PC-3 (cell line): ENCODE results near the gene AHCYL2. TPM values are rescaled to one million over a fixed set of nuclear protein-coding genes. Genes with fewer than 3 reads are reported as not detected.
"Not testable (repeated sequence)": the region's sequence is repeated elsewhere in the genome, so short reads cannot be mapped to it uniquely, and the experiment has no call there.

ENCODE experiments used
- ATAC-seq: fragments of 200-7000 bp; cut with Tn5 transposase; 2 replicates; pipeline ENCODE4 v1.9.1; 2020; ENCODE audit warnings: mild to moderate bottlenecking, moderate library complexity
- BruUV-seq: library from RNA; stranded (reverse); fragments of 400-500 nt; replicated peaks from 2 replicates; lab custom pipeline; 2021; lab: Mats Ljungman, UMichigan
- CTCF ChIA-PET: fragments of 300-600 bp; sonication (Branson Sonifier 250); formaldehyde crosslinking; loops from one replicate; lab custom pipeline; 2022; ENCODE audit warnings: antibody characterized with exemption; lab: Charles Lee
- POLR2A ChIA-PET: fragments of 300-600 bp; sonication (Branson Sonifier 250); formaldehyde crosslinking; loops from one replicate; lab custom pipeline; 2022; ENCODE audit warnings: antibody characterized with exemption; ENCODE audit not compliant: unreplicated experiment; lab: Charles Lee
- DNase-seq: peaks from one replicate; pipeline ENCODE4 v3.0.0-alpha.2; 2015
- H2AFZ ChIP-seq: fragments of 300-600 bp; sonication (generic); 2 replicates; pipeline ENCODE4 v1.6.0; 2016; ENCODE audit warnings: antibody characterized with exemption, low read length
- H3F3A ChIP-seq: fragments of 300-600 bp; sonication (generic); one replicate; pipeline ENCODE4 v1.6.0; 2017; ENCODE audit warnings: antibody characterized with exemption, low read length, control low read depth, mild to moderate bottlenecking; ENCODE audit not compliant: unreplicated experiment
- H3K27ac ChIP-seq: fragments of 300-600 bp; sonication (generic); 2 replicates; pipeline ENCODE4 v1.5.1; 2016; ENCODE audit warnings: mild to moderate bottlenecking, low read length
- H3K27me3 ChIP-seq: fragments of 300-600 bp; sonication (generic); 2 replicates; pipeline ENCODE4 v1.6.1; 2016; ENCODE audit warnings: low read length, mixed read lengths
- H3K36me3 ChIP-seq: fragments of 300-600 bp; sonication (generic); 2 replicates; pipeline ENCODE4 v1.6.1; 2016; ENCODE audit warnings: low read depth, mixed run types, low read length, mixed read lengths
- H3K4me1 ChIP-seq: fragments of 300-600 bp; sonication (generic); 2 replicates; pipeline ENCODE4 v1.5.1; 2016; ENCODE audit warnings: low read length; ENCODE audit not compliant: insufficient read depth
- H3K4me2 ChIP-seq: fragments of 300-600 bp; sonication (generic); 2 replicates; pipeline ENCODE4 v1.6.0; 2016; ENCODE audit warnings: low read length
- H3K4me3 ChIP-seq: fragments of 300-600 bp; sonication (generic); 2 replicates; pipeline ENCODE4 v1.5.1; 2016; ENCODE audit warnings: mild to moderate bottlenecking, low read length, mixed read lengths
- H3K79me2 ChIP-seq: fragments of 300-600 bp; sonication (generic); 2 replicates; pipeline ENCODE4 v1.6.1; 2017; ENCODE audit warnings: low read length, mixed read lengths
- H3K9ac ChIP-seq: fragments of 300-600 bp; sonication (generic); 2 replicates; pipeline ENCODE4 v1.6.0; 2016; ENCODE audit warnings: mild to moderate bottlenecking, low read length
- H3K9me2 ChIP-seq: fragments of 300-600 bp; sonication (generic); replicated peaks from 2 replicates; pipeline ENCODE4 v1.6.1; 2016; ENCODE audit warnings: mixed run types, low read length, mixed read lengths
- H3K9me3 ChIP-seq: fragments of 300-600 bp; sonication (generic); 2 replicates; pipeline ENCODE4 v1.6.1; 2016; ENCODE audit warnings: low read length, mixed read lengths
- H4K20me1 ChIP-seq: fragments of 300-600 bp; sonication (generic); 2 replicates; pipeline ENCODE4 v1.6.1; 2016; ENCODE audit warnings: low read length, mixed read lengths
- EZH2 ChIP-seq: fragments of 300-600 bp; sonication (generic); IDR thresholded peaks from one replicate; pipeline ENCODE4 v1.6.1; 2017; ENCODE audit warnings: antibody characterized with exemption, mild to moderate bottlenecking, low read length; ENCODE audit not compliant: unreplicated experiment
- EZH2phosphoT487 ChIP-seq: fragments of 300-600 bp; sonication (generic); IDR thresholded peaks from 2 replicates; pipeline ENCODE4 v1.6.1; 2018; ENCODE audit warnings: mild to moderate bottlenecking, antibody characterized with exemption, low read length, borderline replicate concordance
- intact Hi-C: fragments of 100-400 bp; cut with micrococcal nuclease; formaldehyde crosslinking; loops from 2 replicates; pipeline ENCODE4 v1.9.0; 2023
- total RNA-seq: library from RNA; depleted of rRNA; stranded (reverse); fragments of >200 nt; gene quantifications from 2 replicates; pipeline ENCODE4 v1.2.3, GENCODE V29; 2014
- TF ChIP-seq, protein P1 (sequence below): fragments of 300-600 bp; sonication (generic); conservative IDR thresholded peaks from 2 replicates; pipeline ENCODE4 v1.5.1; 2017; ENCODE audit warnings: antibody characterized with exemption, low read depth, mild to moderate bottlenecking, low read length

Gene AHCYL2
- total RNA-seq, 1 experiment from 2014 or later = 9.2 TPM

DNA sequence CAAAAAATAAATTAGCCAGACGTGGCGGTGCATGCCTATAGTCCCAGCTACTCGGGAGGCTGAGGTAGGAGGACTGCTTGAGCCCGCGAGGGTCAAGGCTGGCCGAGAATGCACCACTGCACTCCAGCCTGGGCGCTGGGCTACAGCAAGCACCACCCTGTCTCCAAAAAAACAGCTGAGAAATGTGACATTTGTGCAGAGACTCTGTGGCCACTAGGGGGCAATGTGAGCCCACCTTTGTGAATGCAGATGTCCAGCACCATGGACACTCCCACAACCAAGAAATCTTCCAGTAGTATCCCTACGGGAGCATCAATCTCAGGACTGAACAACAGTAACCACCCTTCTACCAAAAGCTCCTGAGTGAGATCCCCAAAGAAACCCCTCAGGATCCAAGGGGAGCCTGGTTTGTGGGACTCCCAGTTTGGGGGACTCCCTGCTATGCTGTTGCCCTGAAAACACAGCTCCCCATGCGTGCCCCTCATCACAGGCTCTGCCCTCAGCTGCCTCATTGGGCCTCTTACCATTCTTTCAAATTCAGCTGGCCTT, 6.2 kb upstream of the AHCYL2 start:
- Histone ChIP-seq H4K20me1 (no peaks in the 10 kb centered on the region), H3K27me3 (no peaks in the 10 kb centered on the region), H2AFZ (peak overlapping the region; percentile 39), H3K79me2 (no peaks in the 10 kb centered on the region), H3K9ac (no peak overlapping the region), H3K4me1 (peaks cover 5% of the 10 kb centered on the region; the same call in 1 of the 2 replicates), H3K36me3 (no peaks in the 10 kb centered on the region), H3K4me2 (peak overlapping the region; percentile 65), H3K9me3 (no peaks in the 10 kb centered on the region), H3K9me2 (no peaks in the 10 kb centered on the region), H3K27ac (no peak overlapping the region), H3K4me3 (peak overlapping the region; percentile 34; the same call in 1 of the 2 replicates), H3F3A (no peaks in the 10 kb centered on the region)
- peak; percentile 95 for ATAC-seq
- intact Hi-C loops = loop anchor here (1.0 to 5.0 kb wide), 6 partner anchors 53 to 419 kb away; no protein-coding TSS in a partner anchor
- DNase-seq = peak; percentile 86
- TF ChIP-seq EZH2 = no peak
- TF ChIP-seq, protein P1, sequence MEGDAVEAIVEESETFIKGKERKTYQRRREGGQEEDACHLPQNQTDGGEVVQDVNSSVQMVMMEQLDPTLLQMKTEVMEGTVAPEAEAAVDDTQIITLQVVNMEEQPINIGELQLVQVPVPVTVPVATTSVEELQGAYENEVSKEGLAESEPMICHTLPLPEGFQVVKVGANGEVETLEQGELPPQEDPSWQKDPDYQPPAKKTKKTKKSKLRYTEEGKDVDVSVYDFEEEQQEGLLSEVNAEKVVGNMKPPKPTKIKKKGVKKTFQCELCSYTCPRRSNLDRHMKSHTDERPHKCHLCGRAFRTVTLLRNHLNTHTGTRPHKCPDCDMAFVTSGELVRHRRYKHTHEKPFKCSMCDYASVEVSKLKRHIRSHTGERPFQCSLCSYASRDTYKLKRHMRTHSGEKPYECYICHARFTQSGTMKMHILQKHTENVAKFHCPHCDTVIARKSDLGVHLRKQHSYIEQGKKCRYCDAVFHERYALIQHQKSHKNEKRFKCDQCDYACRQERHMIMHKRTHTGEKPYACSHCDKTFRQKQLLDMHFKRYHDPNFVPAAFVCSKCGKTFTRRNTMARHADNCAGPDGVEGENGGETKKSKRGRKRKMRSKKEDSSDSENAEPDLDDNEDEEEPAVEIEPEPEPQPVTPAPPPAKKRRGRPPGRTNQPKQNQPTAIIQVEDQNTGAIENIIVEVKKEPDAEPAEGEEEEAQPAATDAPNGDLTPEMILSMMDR = peak; percentile 89
- TF ChIP-seq EZH2phosphoT487 = no peak
- CTCF ChIA-PET = interaction anchor here (0.7 to 2.4 kb wide), 7 partner anchors 55 to 429 kb away, joined by 4 to 16 read pairs (median 9); partner anchors contain the start of gene NRF1
- no TSS peak for BruUV-seq
- POLR2A ChIA-PET = no interaction called here

DNA sequence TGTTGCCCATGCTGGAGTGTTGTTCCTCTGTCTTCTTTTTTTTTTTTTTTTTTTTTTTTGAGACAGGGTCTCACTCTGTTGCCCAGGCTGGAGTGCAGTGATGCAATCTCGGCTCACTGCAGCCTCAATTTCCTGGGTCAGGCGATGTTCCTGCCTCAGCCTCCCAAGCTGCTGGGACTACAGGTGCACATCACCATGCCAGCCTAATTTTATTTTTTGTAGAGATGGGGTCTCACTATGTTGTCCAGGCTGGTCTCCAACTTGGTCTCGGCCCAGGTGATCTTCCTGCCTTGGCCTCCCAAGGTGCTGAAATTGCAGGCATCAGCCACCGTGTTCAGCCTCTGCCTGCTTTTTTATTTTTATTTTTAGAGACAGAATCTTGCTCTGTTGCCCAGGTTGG, 5.7 kb upstream of the AHCYL2 start:
- ATAC-seq, BruUV-seq, H3F3A ChIP-seq, H3K79me2 ChIP-seq, H3K9ac ChIP-seq, H3K4me3 ChIP-seq, H3K9me2 ChIP-seq, POLR2A ChIA-PET, H3K27me3 ChIP-seq, H3K4me2 ChIP-seq, DNase-seq, H3K36me3 ChIP-seq, H3K27ac ChIP-seq, H4K20me1 ChIP-seq, H3K9me3 ChIP-seq, H2AFZ ChIP-seq: not testable (repeated sequence)
- intact Hi-C loops = loop anchor here (2.0 to 5.0 kb wide), 2 partner anchors 124 to 418 kb away; no protein-coding TSS in a partner anchor
- CTCF ChIA-PET = interaction anchor here (0.7 to 2.4 kb wide), 5 partner anchors 55 to 428 kb away, joined by 5 to 16 read pairs (median 9); no protein-coding TSS in a partner anchor
- peaks cover 10% of the 10 kb centered on the region; the same call in 1 of the 2 replicates for H3K4me1 ChIP-seq

DNA sequence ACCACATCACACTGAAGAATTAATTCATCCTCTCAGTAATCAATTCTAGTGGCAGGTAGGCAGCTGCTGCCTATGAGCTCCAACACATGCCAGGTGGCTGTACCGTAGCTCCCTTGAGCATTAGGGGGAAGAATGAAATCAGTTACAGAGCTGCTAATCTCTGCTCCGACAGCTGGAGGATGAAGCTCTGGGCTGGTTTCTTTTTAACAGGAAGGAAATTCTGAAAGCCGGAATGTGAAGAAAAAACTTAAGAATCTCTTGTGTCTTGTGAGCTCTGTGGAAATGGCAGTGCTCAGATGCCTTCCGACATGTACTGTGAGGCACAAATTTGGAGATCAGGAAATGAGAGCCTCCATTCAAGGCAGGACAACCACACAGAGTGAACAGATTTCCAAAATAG, 2.8 kb upstream of the AHCYL2 start:
- DNase-seq = no peak
- Histone ChIP-seq H3K9me2 (no peaks in the 10 kb centered on the region), H3K9ac (no peak overlapping the region), H3K4me2 (no peak overlapping the region), H3K27me3 (no peaks in the 10 kb centered on the region), H3K36me3 (no peaks in the 10 kb centered on the region), H3K4me1 (peaks cover 20% of the 10 kb centered on the region), H3K27ac (no peak overlapping the region), H3F3A (no peaks in the 10 kb centered on the region), H3K4me3 (no peak overlapping the region), H3K79me2 (peaks cover 19% of the 10 kb centered on the region), H4K20me1 (no peaks in the 10 kb centered on the region), H3K9me3 (no peaks in the 10 kb centered on the region), H2AFZ (no peak overlapping the region; the same call in 1 of the 2 replicates)
- ChIA-PET POLR2A (no interaction called here), CTCF (no interaction called here)
- no peak for ATAC-seq
- no TSS peak for BruUV-seq
- TF ChIP-seq EZH2phosphoT487 (no peak), EZH2 (no peak)
- TF ChIP-seq, protein P1 = no peak
- intact Hi-C loops = no loop called here
